Islet of Langerhans (tissue), 1 donor: ENCODE data around the gene APOOL.
"Not testable (repeated sequence)": the region's sequence is repeated elsewhere in the genome, so short reads cannot be mapped to it uniquely, and the experiment has no call there.

ENCODE experiments used
- FAIRE-seq: peaks from one replicate; lab custom pipeline; 2011; peaks lifted over from hg19 to GRCh38; lab: Jason Lieb, UNC

Gene APOOL

GRCh38 chrX:85003655-85004244 lies at the start of gene APOOL:
APOOL (plus strand) TSS chrX:85003877; CDS start chrX:85003913, 36 bp downstream.
- peak; percentile 76 for FAIRE-seq

GRCh38 chrX:84956304-84956703 lies 47.4 kb upstream of the APOOL start:
- peak; percentile 45 for FAIRE-seq

- FAIRE-seq: no peak
Measured at GRCh38 chrX:84974803-84975202, 28.9 kb upstream of the APOOL start.

- FAIRE-seq: not testable (repeated sequence)
Measured at GRCh38 chrX:84991739-84992138, 11.9 kb upstream of the APOOL start.

GRCh38 chrX:84993150-84993549 lies 10.5 kb upstream of the APOOL start:
- no peak for FAIRE-seq

- no peak for FAIRE-seq
Measured at GRCh38 chrX:85001344-85001743, 2.3 kb upstream of the APOOL start.

GRCh38 chrX:85004255-85004654 lies 578 bp downstream of the APOOL start:
- FAIRE-seq: peak; percentile 30

- FAIRE-seq: no peak
Measured at GRCh38 chrX:85012098-85012497, 8.4 kb downstream of the APOOL start.

- not testable (repeated sequence) for FAIRE-seq
Measured at GRCh38 chrX:85015351-85015750, 11.7 kb downstream of the APOOL start.

GRCh38 chrX:85017721-85018120 lies 14.0 kb downstream of the APOOL start:
- FAIRE-seq: no peak

- peak; percentile 91 for FAIRE-seq
Measured at GRCh38 chrX:85018471-85018870, 14.8 kb downstream of the APOOL start.

GRCh38 chrX:85020216-85020615 lies 16.5 kb downstream of the APOOL start:
- FAIRE-seq: no peak

GRCh38 chrX:85024044-85024443 lies 20.4 kb downstream of the APOOL start:
- FAIRE-seq: no peak

GRCh38 chrX:85024562-85024961 lies 20.9 kb downstream of the APOOL start:
- FAIRE-seq: no peak

GRCh38 chrX:85026170-85026569 lies 22.5 kb downstream of the APOOL start:
- no peak for FAIRE-seq

GRCh38 chrX:85029043-85029442 lies 25.4 kb downstream of the APOOL start:
- peak; percentile 21 for FAIRE-seq

- no peak for FAIRE-seq
Measured at GRCh38 chrX:85031505-85031904, 27.8 kb downstream of the APOOL start.

GRCh38 chrX:85037114-85037513 lies 33.4 kb downstream of the APOOL start:
- no peak for FAIRE-seq

GRCh38 chrX:85051627-85052026 lies 48.0 kb downstream of the APOOL start:
- FAIRE-seq: no peak

- FAIRE-seq: no peak
Measured at GRCh38 chrX:85052205-85052604, 48.5 kb downstream of the APOOL start.

- peak; percentile 87 for FAIRE-seq
Measured at GRCh38 chrX:85052636-85053343, 49.1 kb downstream of the APOOL start.

GRCh38 chrX:85065512-85066198 lies 62.0 kb downstream of the APOOL start:
- no peak for FAIRE-seq

GRCh38 chrX:85077247-85077646 lies 73.6 kb downstream of the APOOL start:
- not testable (repeated sequence) for FAIRE-seq
